Colonic mucosa (tissue), 4 donors: ENCODE data around the gene KCNB1. TPM values are rescaled to one million over a fixed set of nuclear protein-coding genes. Genes with fewer than 3 reads are reported as not detected.

Experiments
- DNase-seq: peaks from one replicate; pipeline ENCODE4 v3.0.0-alpha.2; 2020
- H3K27ac ChIP-seq: fragments of 200-600 bp; one replicate; pipeline ENCODE4 v1.8.0; 2021
- H3K27me3 ChIP-seq: fragments of 200-600 bp; one replicate; pipeline ENCODE4 v1.8.0; 2021
- H3K36me3 ChIP-seq: fragments of 200-600 bp; one replicate; pipeline ENCODE4 v1.8.0; 2021
- H3K4me1 ChIP-seq: fragments of 200-600 bp; one replicate; pipeline ENCODE4 v1.8.0; 2021; ENCODE audit warnings: mild to moderate bottlenecking
- H3K4me3 ChIP-seq: fragments of 200-600 bp; one replicate; pipeline ENCODE4 v1.8.0; 2021
- H3K9ac ChIP-seq, 2 donors: one replicate each; pipeline ENCODE4 v1.7.0; 2013; ENCODE audit warnings: control low read depth in 2 of 2, low read depth in 2 of 2, low read length in 2 of 2
- H3K9me3 ChIP-seq: fragments of 200-600 bp; one replicate; pipeline ENCODE4 v1.8.0; 2021
- intact Hi-C: fragments of 100-400 bp; cut with DNase I; formaldehyde crosslinking; loops from one replicate; pipeline ENCODE4 v1.14.1; 2022
- total RNA-seq, 2 donors: library from RNA; stranded (reverse); fragmentation: NEBNext Ultra II Directional in 1 of 2; extraction: Animal tissue kit (Norgen Biotek cat#: 25700) in 1 of 2; gene quantifications; one replicate each; pipeline ENCODE4 v1.2.1, GENCODE V29; 2021
- TF ChIP-seq, protein P1 (sequence below): fragments of 200-600 bp; IDR thresholded peaks from one replicate; pipeline ENCODE4 v1.8.0; 2022; ENCODE audit warnings: antibody characterized with exemption, mild to moderate bottlenecking
- donor health status: healthy.
- donor health status: DM: no; HTN: no; CAD: no.
- donor health status: DM: no; HTN: no; CAD: no.

The KCNB1 gene
- total RNA-seq, 2 donors from 2014 or later: 0.37 to 1.9 TPM

GRCh38 chr20:49450281-49450721 lies 32.2 kb downstream of the KCNB1 start:
- no peak overlapping the region for H3K9ac ChIP-seq
- intact Hi-C loops: no loop called here
- no peaks in the 10 kb centered on the region for H3K4me1 ChIP-seq
- H3K27ac ChIP-seq: no peak overlapping the region
- no peaks in the 10 kb centered on the region for H3K36me3 ChIP-seq
- no peak for DNase-seq
- H3K27me3 ChIP-seq: no peaks in the 10 kb centered on the region
- no peaks in the 10 kb centered on the region for H3K9me3 ChIP-seq
- H3K4me3 ChIP-seq: no peak overlapping the region
- TF ChIP-seq, protein P1, sequence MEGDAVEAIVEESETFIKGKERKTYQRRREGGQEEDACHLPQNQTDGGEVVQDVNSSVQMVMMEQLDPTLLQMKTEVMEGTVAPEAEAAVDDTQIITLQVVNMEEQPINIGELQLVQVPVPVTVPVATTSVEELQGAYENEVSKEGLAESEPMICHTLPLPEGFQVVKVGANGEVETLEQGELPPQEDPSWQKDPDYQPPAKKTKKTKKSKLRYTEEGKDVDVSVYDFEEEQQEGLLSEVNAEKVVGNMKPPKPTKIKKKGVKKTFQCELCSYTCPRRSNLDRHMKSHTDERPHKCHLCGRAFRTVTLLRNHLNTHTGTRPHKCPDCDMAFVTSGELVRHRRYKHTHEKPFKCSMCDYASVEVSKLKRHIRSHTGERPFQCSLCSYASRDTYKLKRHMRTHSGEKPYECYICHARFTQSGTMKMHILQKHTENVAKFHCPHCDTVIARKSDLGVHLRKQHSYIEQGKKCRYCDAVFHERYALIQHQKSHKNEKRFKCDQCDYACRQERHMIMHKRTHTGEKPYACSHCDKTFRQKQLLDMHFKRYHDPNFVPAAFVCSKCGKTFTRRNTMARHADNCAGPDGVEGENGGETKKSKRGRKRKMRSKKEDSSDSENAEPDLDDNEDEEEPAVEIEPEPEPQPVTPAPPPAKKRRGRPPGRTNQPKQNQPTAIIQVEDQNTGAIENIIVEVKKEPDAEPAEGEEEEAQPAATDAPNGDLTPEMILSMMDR: no peak

- Histone ChIP-seq H3K4me1 (no peaks in the 10 kb centered on the region), H3K4me3 (no peak overlapping the region), H3K9me3 (no peaks in the 10 kb centered on the region), H3K9ac (no peak overlapping the region), H3K27ac (no peak overlapping the region), H3K36me3 (no peaks in the 10 kb centered on the region), H3K27me3 (no peaks in the 10 kb centered on the region)
- intact Hi-C loops: no loop called here
- DNase-seq: no peak
- TF ChIP-seq, protein P1: no peak
Observed at GRCh38 chr20:49448917-49449316, 33.6 kb downstream of the KCNB1 start.

GRCh38 chr20:49447946-49448809 lies 34.3 kb downstream of the KCNB1 start:
- no peaks in the 10 kb centered on the region for H3K27me3 ChIP-seq
- no peaks in the 10 kb centered on the region for H3K36me3 ChIP-seq
- H3K9me3 ChIP-seq: no peaks in the 10 kb centered on the region
- no peak overlapping the region for H3K9ac ChIP-seq
- no peaks in the 10 kb centered on the region for H3K4me1 ChIP-seq
- H3K4me3 ChIP-seq: no peak overlapping the region
- intact Hi-C loops: no loop called here
- H3K27ac ChIP-seq: no peak overlapping the region
- no peak for DNase-seq
- TF ChIP-seq, protein P1: no peak

- no peak overlapping the region for H3K9ac ChIP-seq
- no peak overlapping the region for H3K4me3 ChIP-seq
- TF ChIP-seq, protein P1: no peak
- H3K27me3 ChIP-seq: no peaks in the 10 kb centered on the region
- no peaks in the 10 kb centered on the region for H3K4me1 ChIP-seq
- no peaks in the 10 kb centered on the region for H3K9me3 ChIP-seq
- H3K27ac ChIP-seq: no peak overlapping the region
- no peaks in the 10 kb centered on the region for H3K36me3 ChIP-seq
- intact Hi-C loops: no loop called here
- no peak for DNase-seq
Observed at GRCh38 chr20:49447364-49447763, 35.1 kb downstream of the KCNB1 start.

DNA sequence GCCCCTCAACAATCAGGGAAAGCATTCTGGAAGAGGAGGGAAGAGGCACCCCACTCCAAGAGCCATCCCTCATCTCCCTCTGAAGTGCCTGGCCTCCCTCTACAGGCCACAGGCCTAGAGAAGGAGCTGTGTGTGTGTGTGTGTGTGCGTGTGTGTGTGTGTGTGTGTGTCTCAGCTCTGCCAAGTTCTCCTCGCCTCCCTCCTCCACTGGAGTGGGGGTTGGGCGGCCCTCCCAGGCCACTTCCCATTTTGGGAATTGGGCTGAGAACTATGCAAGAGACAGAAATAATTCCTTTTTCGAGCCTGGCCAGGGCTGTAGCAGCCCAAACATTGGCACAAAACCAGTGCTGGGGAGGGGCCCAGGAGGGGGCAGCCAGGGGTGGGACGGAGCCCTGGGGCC lies 35.7 kb downstream of the KCNB1 start:
- H3K27ac ChIP-seq: no peak overlapping the region
- H3K9me3 ChIP-seq: no peaks in the 10 kb centered on the region
- no peak overlapping the region for H3K9ac ChIP-seq
- no peaks in the 10 kb centered on the region for H3K27me3 ChIP-seq
- intact Hi-C loops: no loop called here
- TF ChIP-seq, protein P1: no peak
- H3K4me1 ChIP-seq: no peaks in the 10 kb centered on the region
- H3K4me3 ChIP-seq: no peak overlapping the region
- H3K36me3 ChIP-seq: no peaks in the 10 kb centered on the region
- peak; percentile 62 for DNase-seq
